Measurements from ENCODE around the gene COPZ1. TPM values are rescaled to one million over a fixed set of nuclear protein-coding genes. Genes with fewer than 3 reads are reported as not detected.

The COPZ1 gene
- total RNA-seq, 1 donor from 2014 or later = 101 TPM

- Mint-ChIP-seq H3K4me1 (ENCODE audit: low read depth) (peaks cover 16% of the 10 kb centered on the region), H3K27me3 (ENCODE audit: low read depth) (peaks cover 13% of the 10 kb centered on the region), H3K36me3 (ENCODE audit: low read depth) (no peaks in the 10 kb centered on the region), H3K4me3 (ENCODE audit: unreplicated experiment) (no peak overlapping the region), H3K9me3 (ENCODE audit: low read depth) (no peaks in the 10 kb centered on the region), H3K27ac (ENCODE audit: unreplicated experiment) (no peak overlapping the region)
- no peak for DNase-seq (ENCODE audit: low spot score)
- TF ChIP-seq CTCF (IDR thresholded peaks at IDR 0.05) = no peak
Measured at GRCh38 chr12:54299515-54300224, 25.3 kb upstream of the COPZ1 start.

GRCh38 chr12:54300225-54300731 is 24.7 kb upstream of the COPZ1 start:
- no peak for TF ChIP-seq CTCF (IDR thresholded peaks at IDR 0.05)
- no peaks in the 10 kb centered on the region for H3K9me3 Mint-ChIP-seq (ENCODE audit: low read depth)
- peak overlapping the region; percentile 58 for H3K4me3 Mint-ChIP-seq (ENCODE audit: unreplicated experiment)
- peaks cover 16% of the 10 kb centered on the region for H3K4me1 Mint-ChIP-seq (ENCODE audit: low read depth)
- peak; percentile 30 for DNase-seq (ENCODE audit: low spot score)
- H3K27ac Mint-ChIP-seq (ENCODE audit: unreplicated experiment) = no peak overlapping the region
- peaks cover 13% of the 10 kb centered on the region for H3K27me3 Mint-ChIP-seq (ENCODE audit: low read depth)
- H3K36me3 Mint-ChIP-seq (ENCODE audit: low read depth) = no peaks in the 10 kb centered on the region

- no peaks in the 10 kb centered on the region for H3K9me3 Mint-ChIP-seq (ENCODE audit: low read depth)
- peak; percentile 87 for DNase-seq (ENCODE audit: low spot score)
- H3K4me3 Mint-ChIP-seq (ENCODE audit: unreplicated experiment) = peak within 1 kb of the TSS; percentile 58
- H3K4me1 Mint-ChIP-seq (ENCODE audit: low read depth) = peaks cover 16% of the 10 kb centered on the region
- peak; percentile 25 for TF ChIP-seq CTCF (IDR thresholded peaks at IDR 0.05)
- no peaks in the 10 kb centered on the region for H3K36me3 Mint-ChIP-seq (ENCODE audit: low read depth)
- no peak within 1 kb of the TSS for H3K27ac Mint-ChIP-seq (ENCODE audit: unreplicated experiment)
- peaks cover 13% of the 10 kb centered on the region for H3K27me3 Mint-ChIP-seq (ENCODE audit: low read depth)
Measured at GRCh38 chr12:54300732-54301427, 24.1 kb upstream of the COPZ1 start, which contains the start of gene NFE2. NFE2 (minus strand) TSS chr12:54301015; CDS start chr12:54295248, 5,767 bp downstream.

- peaks cover 13% of the 10 kb centered on the region for H3K27me3 Mint-ChIP-seq (ENCODE audit: low read depth)
- no peak for TF ChIP-seq CTCF (IDR thresholded peaks at IDR 0.05)
- H3K4me3 Mint-ChIP-seq (ENCODE audit: unreplicated experiment) = no peak overlapping the region
- no peaks in the 10 kb centered on the region for H3K36me3 Mint-ChIP-seq (ENCODE audit: low read depth)
- no peak overlapping the region for H3K27ac Mint-ChIP-seq (ENCODE audit: unreplicated experiment)
- DNase-seq (ENCODE audit: low spot score) = peak; percentile 51
- H3K9me3 Mint-ChIP-seq (ENCODE audit: low read depth) = no peaks in the 10 kb centered on the region
- H3K4me1 Mint-ChIP-seq (ENCODE audit: low read depth) = peaks cover 16% of the 10 kb centered on the region
Measured at GRCh38 chr12:54301428-54302048, 23.4 kb upstream of the COPZ1 start.

GRCh38 chr12:54303640-54304039 is 21.3 kb upstream of the COPZ1 start:
- TF ChIP-seq CTCF (IDR thresholded peaks at IDR 0.05) = no peak
- Mint-ChIP-seq H3K4me3 (ENCODE audit: unreplicated experiment) (no peak overlapping the region), H3K27me3 (ENCODE audit: low read depth) (peaks cover 11% of the 10 kb centered on the region), H3K4me1 (ENCODE audit: low read depth) (peaks cover 16% of the 10 kb centered on the region), H3K27ac (ENCODE audit: unreplicated experiment) (no peak overlapping the region), H3K36me3 (ENCODE audit: low read depth) (no peaks in the 10 kb centered on the region), H3K9me3 (ENCODE audit: low read depth) (no peaks in the 10 kb centered on the region)
- no peak for DNase-seq (ENCODE audit: low spot score)
